HG03097 (cell line): ENCODE data around the gene TEX2.

ENCODE experiments used
- ATAC-seq: cut with Tn5 transposase; IDR thresholded peaks from one replicate; pipeline ENCODE4 v1.9.1; 2021; ENCODE audit not compliant: unreplicated experiment, low FRiP score

TEX2 gene

DNA sequence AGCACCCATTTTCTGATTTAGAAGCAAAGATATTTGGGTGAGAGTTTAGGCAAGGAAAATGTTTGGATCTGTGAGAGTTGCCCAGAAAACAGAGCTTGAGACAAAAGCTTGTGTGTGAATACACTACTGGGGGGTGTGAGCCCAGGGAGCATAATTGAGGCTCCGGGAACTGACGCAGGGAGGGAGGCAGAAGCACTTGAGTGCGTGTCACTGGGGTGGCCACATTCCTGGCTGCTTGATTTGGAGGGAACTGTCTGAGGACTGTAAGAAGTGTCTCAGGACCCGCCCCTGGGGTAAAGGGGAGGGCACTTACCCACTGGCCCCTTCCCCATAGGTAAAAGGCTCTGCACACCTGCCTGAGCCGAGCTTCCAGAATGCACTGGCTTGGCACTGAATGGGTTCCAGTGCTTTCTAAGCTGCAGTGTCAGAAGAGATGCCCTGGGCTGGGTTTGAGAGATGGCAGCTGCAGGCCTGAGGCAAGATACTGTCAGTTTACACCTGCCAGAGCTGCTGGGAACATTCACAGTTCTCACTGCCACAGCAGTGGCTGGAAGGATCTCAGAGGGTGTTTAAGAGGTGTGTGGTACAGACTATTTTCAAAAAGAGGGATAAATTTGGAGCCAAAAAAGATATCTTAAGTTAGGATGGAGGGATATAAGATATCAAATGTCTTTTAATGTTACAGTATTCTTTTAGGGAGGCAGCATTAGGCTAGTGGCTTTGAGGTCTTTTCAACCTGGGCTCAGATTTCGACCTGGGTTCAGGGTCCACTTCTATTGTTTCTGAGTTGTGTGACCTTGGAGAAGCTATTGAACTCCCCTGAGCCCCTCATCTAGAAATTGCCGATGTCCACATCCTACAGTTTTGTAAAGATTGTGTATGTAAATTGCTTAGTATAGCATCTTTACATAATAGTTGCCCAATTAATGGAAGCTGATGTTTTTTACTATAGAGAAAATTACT, 6.9 kb upstream of the TEX2 start:
- ATAC-seq, result no peak

DNA sequence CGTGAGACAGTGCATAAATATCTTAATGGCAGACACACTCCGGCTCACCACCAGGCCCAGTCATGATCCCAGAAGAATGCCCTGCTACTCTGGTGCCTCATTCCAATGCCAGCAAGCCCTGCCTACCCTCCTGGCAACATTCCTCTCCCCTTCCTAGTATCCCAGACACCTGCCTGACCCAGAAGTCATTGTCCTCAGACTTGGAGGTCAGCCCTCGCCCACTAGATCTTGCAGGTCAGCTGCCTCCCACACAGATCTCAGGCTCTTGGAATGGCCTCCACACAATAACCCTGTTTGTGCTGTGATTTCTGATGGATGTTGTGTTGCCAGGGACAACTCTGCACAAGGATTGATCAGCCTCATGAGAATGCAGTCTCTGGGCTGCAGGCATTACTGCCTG, 1.8 kb upstream of the TEX2 start:
- no peak for ATAC-seq

DNA sequence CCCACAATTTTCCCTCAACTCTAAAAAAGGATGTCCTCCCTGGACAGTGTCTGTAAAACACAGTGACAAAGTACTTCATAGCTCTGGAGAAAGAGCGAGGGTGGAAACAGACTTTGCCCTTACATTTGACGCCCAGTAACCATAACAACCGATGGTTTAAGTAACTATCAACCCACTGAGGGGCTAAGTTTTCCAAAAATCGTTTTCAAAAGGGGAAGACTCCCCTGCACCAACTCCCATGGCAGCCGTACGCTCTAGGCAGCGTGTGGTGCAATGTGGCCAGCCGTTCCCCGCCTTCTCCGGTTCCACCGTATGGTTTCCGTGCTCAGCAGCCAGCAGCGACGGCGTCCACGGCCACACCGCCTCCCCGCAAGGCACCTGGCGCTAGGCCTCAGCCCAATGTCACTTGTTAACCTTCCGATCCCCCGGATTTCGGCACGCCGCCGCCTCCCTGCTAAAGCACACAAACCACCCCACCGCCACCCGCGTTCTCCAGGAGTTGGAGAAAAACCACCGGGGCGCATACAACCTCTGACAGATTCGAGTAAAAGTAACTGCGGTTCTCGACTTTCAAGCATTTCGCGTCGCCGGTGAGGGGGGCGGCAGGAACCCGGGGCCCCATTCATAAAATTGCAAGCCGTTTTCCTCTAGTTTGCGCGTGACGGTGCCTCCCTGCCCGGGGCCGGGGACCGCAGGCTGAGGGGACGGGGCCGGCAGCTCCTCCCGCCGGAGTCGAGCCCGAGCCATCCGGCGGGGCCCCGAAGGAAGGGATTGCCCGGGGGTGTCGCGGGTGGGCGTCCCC, 661 bp downstream of the TEX2 start:
- ATAC-seq, result peak; percentile 28

DNA sequence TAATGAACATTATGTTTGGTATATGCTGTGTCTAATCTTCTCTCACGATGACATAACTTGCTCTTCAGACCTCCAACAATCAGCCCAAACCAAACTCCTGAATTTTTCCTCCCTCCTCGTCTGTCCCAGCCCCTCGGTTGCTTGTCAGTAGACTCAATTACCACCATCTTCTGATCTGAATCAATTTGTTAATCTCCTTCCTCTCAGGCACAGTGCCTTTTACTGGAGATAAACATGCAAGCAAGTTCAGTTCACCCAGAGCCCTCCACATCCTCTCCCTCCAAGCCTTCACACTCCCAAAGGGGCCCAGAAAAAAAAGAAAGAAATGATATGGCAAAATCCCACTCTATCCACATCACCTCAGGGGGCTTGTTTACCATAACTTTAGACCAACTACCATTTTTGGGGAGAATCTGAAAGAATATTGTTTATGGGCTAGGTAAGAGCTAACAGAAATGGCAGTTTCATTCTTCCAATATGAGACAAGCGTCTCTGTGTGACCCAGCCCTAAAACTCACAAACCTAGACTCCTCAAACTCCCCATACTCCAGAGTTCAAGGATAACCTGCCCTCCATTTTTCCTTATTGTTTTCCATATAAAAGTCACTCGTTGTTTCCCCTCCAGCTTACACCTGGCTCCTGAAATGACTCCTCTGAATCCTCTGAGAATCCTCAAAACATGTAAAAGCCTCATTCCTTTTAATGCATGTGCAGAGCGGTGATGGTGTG, 1.5 kb downstream of the TEX2 start:
- ATAC-seq, result no peak

DNA sequence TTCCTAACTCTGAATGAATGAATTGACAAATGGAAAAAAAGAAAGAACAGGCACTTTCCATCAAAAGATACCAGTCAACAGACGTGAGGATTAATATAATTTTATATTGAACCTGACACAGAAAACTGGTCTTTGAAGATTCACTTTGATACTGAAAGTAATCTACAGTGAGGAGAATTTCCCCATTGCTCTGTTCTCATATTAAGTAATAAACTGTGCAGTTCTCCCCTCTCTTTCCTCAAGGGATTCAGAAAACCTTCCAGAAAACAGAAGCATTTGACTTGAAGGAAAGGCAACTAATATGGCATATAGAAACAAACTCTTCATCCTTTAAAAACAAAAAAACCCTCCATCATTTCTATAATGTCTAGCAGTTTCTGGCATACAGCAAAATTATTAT, 2.2 kb downstream of the TEX2 start:
- no peak for ATAC-seq

DNA sequence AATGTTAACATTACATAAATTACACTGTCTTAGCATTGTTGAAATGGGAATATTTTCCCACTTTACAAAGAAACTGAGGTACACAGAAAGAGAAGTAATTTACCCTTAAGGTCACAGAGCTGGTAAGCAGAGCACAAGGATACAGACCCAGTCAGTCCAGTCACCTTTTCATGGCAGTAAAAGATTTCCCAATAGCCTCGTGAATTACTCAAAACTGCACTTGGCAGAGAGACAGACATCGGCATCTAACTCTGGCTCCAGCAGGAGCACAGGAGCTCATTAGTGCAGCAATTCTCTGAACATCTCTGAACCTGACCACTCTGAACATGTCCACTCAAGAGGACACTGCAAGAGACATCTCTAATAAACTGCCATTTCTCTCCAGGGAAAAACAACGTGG, 3.1 kb downstream of the TEX2 start:
- ATAC-seq, result no peak

DNA sequence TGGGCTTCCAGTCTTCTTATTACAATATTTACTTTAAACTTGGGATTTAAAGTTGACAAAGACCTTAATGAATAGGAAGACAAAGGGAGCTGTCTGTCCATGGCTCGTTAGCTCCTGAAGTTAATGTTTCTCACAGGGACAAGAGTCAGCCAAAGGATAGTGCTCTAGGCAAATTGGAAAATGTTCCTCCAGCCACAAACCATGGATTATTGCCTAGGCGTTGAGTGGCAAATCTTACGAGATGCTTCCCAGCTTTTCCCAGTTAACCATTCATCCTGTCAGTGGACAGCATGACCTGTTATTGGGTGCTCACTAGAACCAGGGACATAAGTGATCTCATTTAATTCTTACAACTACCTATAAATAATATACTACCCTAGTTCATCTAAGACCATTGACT, 3.6 kb downstream of the TEX2 start:
- ATAC-seq, result no peak

DNA sequence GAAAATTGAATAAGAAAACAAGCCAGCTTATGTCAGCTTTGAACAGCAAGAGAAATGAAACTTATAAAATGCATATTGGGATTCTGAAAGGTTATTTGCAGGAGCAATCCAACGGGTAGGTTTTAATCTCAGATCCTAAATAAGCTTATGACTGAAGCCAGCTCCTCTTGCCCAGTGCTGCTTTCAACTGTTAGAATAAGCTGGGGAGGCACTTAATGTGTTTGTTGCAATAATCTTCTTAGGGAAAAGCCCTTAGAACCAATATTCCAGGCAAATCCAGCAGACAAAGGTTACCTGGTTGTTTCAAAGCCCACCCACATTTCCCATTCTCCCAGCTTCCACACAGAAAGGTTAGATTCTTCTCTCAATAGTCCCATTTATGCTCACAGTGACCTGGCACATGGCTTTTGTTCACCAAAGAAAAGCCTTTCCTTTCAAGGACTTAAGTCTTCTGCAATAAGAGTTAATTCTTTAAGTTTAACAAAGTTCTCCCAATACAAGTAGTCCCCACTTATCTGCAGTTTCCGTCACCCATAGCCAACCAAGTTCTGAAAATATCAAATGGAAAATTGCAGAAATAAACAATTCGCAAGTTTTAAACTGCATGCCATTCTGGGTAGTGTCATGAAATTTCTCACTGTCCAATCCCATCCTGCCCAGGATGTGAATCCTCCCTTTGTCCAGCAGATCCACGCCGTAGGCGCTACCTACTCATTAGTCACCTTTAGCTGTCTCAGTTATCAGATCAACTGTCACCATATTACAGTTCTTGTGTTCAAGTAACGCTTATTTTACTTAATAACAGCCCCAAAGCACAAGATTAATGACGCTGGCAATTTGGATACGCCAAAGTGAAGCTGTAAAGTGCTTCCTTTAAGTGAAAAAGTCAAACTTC, 5.9 kb downstream of the TEX2 start:
- no peak for ATAC-seq

DNA sequence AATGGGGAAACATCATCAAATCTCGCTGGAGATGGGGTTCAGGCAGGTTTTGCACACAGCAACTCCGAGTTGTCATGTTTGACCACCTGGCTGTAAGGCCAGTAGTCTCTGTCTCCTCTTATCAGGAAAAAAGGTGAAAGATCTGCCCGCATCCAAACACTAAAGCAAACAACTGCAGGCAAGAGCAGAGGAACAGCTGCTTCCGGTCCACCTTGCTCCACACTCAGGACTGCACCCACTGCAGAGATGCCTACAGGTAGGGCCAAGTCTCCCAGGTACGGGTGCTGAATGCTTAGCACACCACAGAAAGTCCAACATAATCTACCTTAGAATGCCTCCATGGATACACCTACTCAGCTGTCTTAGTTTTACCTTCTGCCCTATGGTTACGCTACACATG, 7.3 kb downstream of the TEX2 start:
- no peak for ATAC-seq

DNA sequence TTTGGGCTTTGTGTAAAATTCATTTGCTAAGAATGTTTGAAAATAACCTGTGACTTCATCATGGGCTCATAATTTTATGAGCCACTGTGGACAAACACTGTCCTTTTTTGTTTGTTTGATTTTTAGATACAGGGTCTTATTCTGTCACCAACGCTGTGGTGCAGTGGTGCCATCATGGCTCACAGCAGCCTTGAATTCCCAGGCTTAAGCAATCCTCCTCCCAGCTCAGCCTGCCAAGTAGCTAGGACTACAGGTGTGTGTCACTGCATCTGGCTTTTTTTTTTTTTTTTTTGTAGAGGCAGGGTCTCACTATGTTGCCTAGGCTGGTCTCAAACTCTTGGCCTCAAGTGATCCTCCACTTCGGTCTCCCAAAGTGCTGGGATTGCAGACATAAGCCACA, 8.3 kb downstream of the TEX2 start:
- ATAC-seq, result no peak

DNA sequence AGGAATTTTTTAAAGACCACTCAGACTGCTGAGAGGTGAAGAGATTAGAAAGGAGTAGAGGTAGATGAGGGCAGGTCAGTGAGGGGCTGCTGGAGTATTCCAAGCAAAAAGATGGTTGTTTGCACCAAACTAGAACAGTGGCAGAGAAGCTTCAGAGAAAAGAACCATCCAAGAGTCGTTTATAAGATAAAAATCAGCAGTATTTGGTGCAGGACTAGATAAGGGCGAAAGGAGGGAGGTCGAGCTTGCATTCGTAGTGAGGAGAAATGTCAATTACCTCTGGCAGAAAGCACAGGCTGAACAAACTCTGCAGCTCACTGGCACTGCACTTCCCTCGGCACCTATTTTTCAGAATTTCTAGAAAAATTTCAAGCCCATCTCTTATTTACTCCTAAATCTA, 9.6 kb downstream of the TEX2 start:
- no peak for ATAC-seq

DNA sequence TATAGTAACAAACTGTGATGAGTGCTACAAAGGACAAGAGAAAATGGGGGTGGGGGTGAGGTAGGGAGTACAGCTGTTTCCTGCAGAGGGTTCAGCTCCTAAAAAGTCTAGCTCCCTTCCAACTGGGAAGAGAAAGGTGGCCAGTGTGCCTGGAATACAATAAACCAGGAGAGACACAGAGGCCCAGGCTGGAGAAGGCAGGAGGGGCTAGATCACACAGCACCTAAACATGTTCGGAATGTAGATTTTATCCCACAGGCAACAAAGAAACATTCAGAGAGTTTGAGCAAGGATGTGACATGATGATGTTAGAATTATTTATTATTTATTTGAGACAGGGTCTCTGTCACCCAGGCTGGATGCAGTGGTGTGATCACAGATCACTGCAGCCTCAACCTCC, 10.2 kb downstream of the TEX2 start:
- no peak for ATAC-seq

DNA sequence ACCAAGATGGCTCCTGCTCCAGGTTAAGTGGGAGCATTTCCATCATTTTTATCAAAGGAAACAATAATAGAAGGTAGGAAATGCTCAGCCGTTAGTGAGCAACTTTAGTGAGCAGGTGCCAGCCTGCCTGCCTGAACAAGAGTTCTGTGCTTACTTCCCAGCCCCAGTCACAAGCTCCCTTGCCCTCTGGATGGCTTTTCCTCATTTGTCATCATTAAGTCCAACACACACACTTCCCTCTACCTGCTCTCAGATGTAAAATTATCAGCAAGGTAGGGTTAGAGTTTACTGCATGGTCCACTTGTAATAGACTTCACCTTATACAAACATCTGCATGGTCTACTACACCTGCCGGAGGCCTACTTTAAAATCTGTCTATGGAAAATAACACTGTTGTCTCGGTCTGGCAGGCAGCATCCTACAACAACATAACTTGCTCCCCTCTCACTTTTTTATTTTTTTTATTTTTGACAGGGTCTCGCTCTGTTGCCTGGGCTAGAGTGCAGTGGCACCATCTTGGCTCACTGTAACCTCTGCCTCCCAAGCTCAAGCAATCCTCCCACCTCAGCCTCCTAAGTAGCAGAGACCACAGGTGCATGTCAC, 12.7 kb downstream of the TEX2 start:
- ATAC-seq, result no peak

DNA sequence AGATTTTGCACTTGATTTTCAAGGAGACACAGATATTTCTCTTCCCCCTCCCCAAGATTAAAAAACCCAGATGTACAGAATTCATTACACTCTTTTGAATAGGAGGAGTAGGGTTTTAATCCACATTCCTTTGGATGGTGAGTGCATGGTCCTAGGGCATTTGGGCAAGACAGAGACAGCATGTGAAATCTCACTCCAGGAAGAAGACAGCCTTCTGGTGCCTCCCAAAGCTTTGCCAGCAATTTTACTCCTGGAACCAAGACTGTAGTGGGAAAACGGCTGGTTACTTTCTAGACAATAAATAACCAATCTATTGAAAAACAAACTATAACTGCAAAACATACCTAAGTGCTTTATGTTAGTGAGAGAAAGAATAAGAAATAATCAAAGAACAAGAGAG, 15.2 kb downstream of the TEX2 start:
- ATAC-seq, result no peak

DNA sequence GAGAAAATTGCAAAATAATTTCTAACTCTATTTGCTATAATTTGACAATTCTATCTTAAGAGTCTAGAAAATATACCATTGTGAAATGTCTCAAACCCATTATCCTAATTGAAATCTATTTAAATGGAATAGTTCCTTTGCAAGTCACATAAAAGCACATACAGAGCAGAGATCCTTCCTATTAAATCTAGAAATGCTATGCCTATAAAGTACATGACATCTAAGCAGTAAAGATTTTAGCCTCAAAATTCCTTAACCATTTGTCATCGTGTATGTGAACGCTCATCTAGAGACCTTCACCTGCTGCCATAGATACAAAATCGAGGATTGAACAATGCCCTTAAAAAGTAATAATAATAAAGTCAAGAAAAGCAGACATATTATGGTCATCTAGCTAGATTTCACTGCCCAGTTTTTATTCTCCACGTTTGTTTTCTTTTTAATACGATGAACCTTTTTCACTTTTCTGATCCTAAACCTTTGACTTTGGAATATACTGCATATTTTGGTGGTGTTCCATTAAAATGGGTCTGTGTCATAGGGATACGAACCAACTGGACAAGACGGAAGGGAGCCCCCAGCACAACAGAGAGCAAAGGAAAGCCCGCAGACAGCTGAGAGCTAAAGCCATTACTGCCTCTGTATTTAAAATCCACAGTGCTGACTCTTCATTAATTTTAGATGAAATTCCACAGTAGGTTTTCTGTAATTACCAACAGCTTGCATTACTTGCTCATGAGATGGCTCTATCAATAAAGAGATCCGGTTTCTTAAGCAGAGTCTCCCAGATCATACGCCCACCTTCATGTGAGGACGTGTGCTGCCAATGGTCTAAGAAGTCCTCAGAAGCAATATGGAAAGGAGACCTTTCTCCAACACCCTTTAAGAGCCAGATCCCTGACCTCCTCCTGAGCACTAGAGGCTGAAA, 17.6 kb downstream of the TEX2 start:
- ATAC-seq, result no peak

DNA sequence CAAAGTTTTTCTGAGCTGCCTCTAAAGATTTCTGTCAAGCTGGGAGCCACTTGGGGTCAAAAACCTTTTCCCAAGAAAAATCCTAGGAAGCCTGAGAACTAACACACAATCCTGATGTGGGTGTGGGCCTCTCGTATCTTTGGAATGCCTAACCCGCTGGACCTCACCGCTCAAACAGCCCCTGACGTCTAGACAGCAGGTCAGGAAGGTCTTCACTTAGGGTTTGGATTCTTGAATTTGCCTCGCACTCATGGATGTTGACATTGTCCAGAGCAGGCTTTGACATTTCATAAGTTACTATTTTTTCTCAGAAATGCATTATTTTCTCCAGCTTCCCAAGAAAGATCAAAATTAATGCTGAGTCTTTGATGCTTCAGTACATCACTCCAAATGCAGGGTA, 18.9 kb downstream of the TEX2 start:
- ATAC-seq, result no peak

DNA sequence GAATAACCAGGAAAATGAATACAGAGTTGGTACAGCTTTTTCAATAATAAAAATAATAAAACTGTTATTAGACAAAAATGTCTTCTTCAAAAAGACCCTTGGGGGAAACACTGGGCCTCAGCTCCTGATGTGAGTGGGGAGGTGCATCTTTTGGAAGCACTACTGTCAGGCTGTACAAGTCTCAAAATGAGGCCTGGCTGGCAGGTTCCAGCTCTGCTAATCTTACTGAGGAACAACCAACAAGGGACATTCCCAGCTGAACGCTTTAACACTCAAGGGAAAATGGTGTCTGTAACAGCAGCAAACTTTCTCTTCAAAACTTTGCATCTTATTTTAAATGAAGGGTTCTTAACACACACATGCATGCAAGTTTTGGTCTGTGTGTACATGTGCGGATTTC, 19.7 kb downstream of the TEX2 start:
- no peak for ATAC-seq

DNA sequence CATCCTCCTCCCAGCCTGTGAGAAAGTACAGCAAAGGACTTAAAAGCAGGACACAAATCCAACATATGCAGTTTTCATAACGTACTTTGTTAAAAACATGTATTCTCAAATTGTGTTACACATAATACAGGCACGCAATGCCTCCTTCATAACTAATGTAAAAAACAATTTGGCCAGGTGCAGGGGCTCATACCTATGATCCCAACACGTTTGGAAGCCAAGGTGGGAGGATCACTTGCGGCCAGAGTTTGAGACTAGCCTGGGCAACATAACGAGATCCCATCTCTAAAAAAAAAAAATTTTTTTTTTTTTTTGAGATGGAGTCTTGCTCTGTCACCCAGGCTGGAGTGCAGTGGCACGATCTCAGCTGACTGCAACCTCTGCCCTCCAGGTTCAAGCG, 20.4 kb downstream of the TEX2 start:
- ATAC-seq, result no peak
